ENCODE measurements around the gene SSC4D. TPM values are rescaled to one million over a fixed set of nuclear protein-coding genes. Genes with fewer than 3 reads are reported as not detected.

Gene SSC4D
- total and polyA plus RNA-seq, 9 of the 15 experiments (the other 6 are each of a cell fraction or from before 2014, with no cell fraction given), result 0.06 to 1.1 (median 0.85) TPM; not detected in 1

GRCh38 chr7:76427635-76428034 is 18.1 kb upstream of the SSC4D start:
- ATAC-seq, result no peak

GRCh38 chr7:76426246-76426645 is 16.7 kb upstream of the SSC4D start:
- 49% methylated on average over 4 of the region's 4 CpGs for WGBS (ENCODE audit: insufficient coverage, low coverage, missing lambda C conversion rate)
- Histone ChIP-seq H3K79me2 (ENCODE audit: control insufficient read depth, insufficient read depth, low read length) (no peaks in the 10 kb centered on the region), H3K27ac (ENCODE audit: extremely low read depth, low read depth, low read length) (no peak overlapping the region), H3K4me2 (ENCODE audit: insufficient read depth, low read length) (no peak overlapping the region), H3K9ac (ENCODE audit: insufficient read depth in 1 of 2, low read depth in 2 of 2, low read length in 2 of 2) (peak overlapping the region in 1 of 2 experiments; percentile 47; a peak in 1 of 4 replicates), H4K20me1 (replicated peaks; ENCODE audit: control insufficient read depth, insufficient read depth, low read length) (no peaks in the 10 kb centered on the region), H3K4me1 (replicated peaks in 1 of 2; ENCODE audit: control insufficient read depth in 2 of 2, insufficient read depth in 2 of 2, low read length in 2 of 2) (peaks cover 4 to 10% of the 10 kb centered on the region in 2 experiments; a peak in 4 of 5 replicates), H3K4me3 (no peak overlapping the region), H3K27me3 (ENCODE audit: control insufficient read depth in 2 of 2, insufficient read depth in 2 of 2, low read length in 2 of 2) (peaks cover 8 to 17% of the 10 kb centered on the region in 2 experiments), H2AFZ (ENCODE audit: low read depth, low read length) (no peak overlapping the region), H3K9me3 (replicated peaks; ENCODE audit: control insufficient read depth, insufficient read depth, low read depth, low read length) (no peaks in the 10 kb centered on the region), H3K9me1 (ENCODE audit: control insufficient read depth, insufficient read depth, low read length) (no peaks in the 10 kb centered on the region), H3K36me3 (ENCODE audit: control insufficient read depth, insufficient read depth, low read length) (no peaks in the 10 kb centered on the region)
- DNase-seq (ENCODE audit: extremely low read depth in 1 of 4, low spot score in 3 of 4) (peak in 1 of 4 experiments; percentile 5), ATAC-seq (no peak), FAIRE-seq (no peak)
- in situ Hi-C loops (cut with MboI), result no loop called here
- BruUV-seq (replicated peaks), result no TSS peak
- CTCF ChIA-PET (ENCODE audit: low intra/inter-chr PET ratio), result no interaction called here
- intact Hi-C loops (cut with micrococcal nuclease), result no loop called here
- POLR2A ChIA-PET, result interaction anchor here (0.9 to 1.6 kb wide), 3 partner anchors 14 to 81 kb away, joined by 3 to 6 read pairs (median 5); no protein-coding TSS in a partner anchor
- TF ChIP-seq ZNF408 (CRISPR knock-in tag; IDR thresholded peaks at IDR 0.05; ENCODE audit: low read depth) (no peak), MECOM (CRISPR knock-in tag; IDR thresholded peaks at IDR 0.05) (no peak), PKNOX1 (IDR thresholded peaks at IDR 0.05) (no peak), REST (IDR thresholded peaks at IDR 0.05; ENCODE audit: borderline replicate concordance) (no peak), REST (CRISPR knock-in tag; IDR thresholded peaks at IDR 0.05; ENCODE audit: low read depth) (no peak)

More at GRCh38 chr7:76427635-76428034, 18.1 kb upstream of the SSC4D start:
- no peak for DNase-seq (ENCODE audit: extremely low read depth in 1 of 4, low spot score in 3 of 4)
- H2AFZ ChIP-seq (ENCODE audit: low read depth, low read length), result no peak overlapping the region
- no peaks in the 10 kb centered on the region for H3K9me1 ChIP-seq (ENCODE audit: control insufficient read depth, insufficient read depth, low read length)
- H3K4me1 ChIP-seq (replicated peaks in 1 of 2; ENCODE audit: control insufficient read depth in 2 of 2, insufficient read depth in 2 of 2, low read length in 2 of 2), result peaks cover 4 to 10% of the 10 kb centered on the region in 2 experiments; a peak in 4 of 5 replicates
- peaks cover 8 to 17% of the 10 kb centered on the region in 2 experiments for H3K27me3 ChIP-seq (ENCODE audit: control insufficient read depth in 2 of 2, insufficient read depth in 2 of 2, low read length in 2 of 2)
- H3K9ac ChIP-seq (ENCODE audit: insufficient read depth in 1 of 2, low read depth in 2 of 2, low read length in 2 of 2), result 0 out of 4 replicates have a peak overlapping the region, but pooled peaks of 1 of the 2 experiments have one; percentile 36
- no TSS peak for BruUV-seq (replicated peaks)
- intact Hi-C loops (cut with micrococcal nuclease), result no loop called here
- no peaks in the 10 kb centered on the region for H3K79me2 ChIP-seq (ENCODE audit: control insufficient read depth, insufficient read depth, low read length)
- CTCF ChIA-PET (ENCODE audit: low intra/inter-chr PET ratio), result no interaction called here
- H3K4me3 ChIP-seq, result no peak overlapping the region
- no peaks in the 10 kb centered on the region for H3K9me3 ChIP-seq (replicated peaks; ENCODE audit: control insufficient read depth, insufficient read depth, low read depth, low read length)
- FAIRE-seq, result no peak
- POLR2A ChIA-PET, result interaction anchor here (0.6 kb wide), 1 partner anchor 1300 kb away, joined by 5 read pairs; no protein-coding TSS in a partner anchor
- no peaks in the 10 kb centered on the region for H4K20me1 ChIP-seq (replicated peaks; ENCODE audit: control insufficient read depth, insufficient read depth, low read length)
- in situ Hi-C loops (cut with MboI), result no loop called here
- H3K27ac ChIP-seq (ENCODE audit: extremely low read depth, low read depth, low read length), result no peak overlapping the region
- 18% methylated on average over 5 of the region's 5 CpGs for WGBS (ENCODE audit: insufficient coverage, low coverage, missing lambda C conversion rate)
- H3K4me2 ChIP-seq (ENCODE audit: insufficient read depth, low read length), result no peak overlapping the region
- no peaks in the 10 kb centered on the region for H3K36me3 ChIP-seq (ENCODE audit: control insufficient read depth, insufficient read depth, low read length)
- TF ChIP-seq PYGO2 (tag; IDR thresholded peaks at IDR 0.05) (no peak), ZNF121 (CRISPR knock-in tag; conservative IDR thresholded peaks at IDR 0.05) (peak; percentile 26; the same call in 1 of the 2 replicates)

All from K562 (cell line).